Activated CD4-positive, CD25-positive, alpha-beta regulatory T cell treated with anti-CD3 and anti-CD28 coated beads, Interleukin-2, amount 50 U/mL, for 16 hours (primary cell): ENCODE measurements around the gene APP.

ENCODE experiments used
- DNase-seq: peaks from one replicate; pipeline ENCODE4 v3.0.0-alpha.2; 2020; ENCODE audit warnings: low read depth, low spot score

The APP gene

DNA sequence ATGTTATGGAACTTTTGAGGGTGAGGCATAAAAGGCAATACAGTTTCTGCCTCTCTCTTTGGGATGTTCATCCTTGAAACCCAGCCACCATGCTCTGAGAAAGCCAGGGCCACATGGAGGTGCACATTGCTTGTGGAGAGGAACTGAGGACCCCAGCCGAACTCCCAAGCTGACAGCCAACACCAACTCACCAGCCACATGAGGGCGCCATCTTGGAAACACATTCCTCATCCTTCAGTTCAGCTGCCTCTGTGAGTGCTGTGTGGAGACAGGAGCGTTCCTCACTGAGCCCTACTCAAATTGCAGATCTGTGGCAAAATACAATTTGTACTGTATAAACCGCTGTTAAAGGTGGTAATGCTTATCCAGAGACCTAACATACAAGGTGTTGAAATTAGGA is 298.3 kb downstream of the APP start:
- DNase-seq = no peak

DNA sequence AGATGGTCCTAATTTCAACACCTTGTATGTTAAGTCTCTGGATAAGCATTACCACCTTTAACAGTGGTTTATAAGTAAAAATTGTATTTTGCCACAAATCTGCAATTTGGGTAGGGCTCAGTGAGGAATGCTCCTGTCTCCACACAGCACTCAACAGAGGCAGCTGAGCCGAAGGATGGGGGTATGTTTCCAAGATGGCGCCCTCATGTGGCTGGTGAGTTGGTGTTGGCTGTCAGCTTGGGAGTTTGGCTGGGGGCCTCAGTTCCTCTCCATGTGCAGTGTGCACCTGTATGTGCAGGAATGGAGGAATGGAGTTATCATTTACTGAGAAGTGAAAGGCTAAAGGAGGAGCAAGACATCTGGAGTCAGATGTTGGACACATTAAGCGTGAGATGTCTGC is 299.0 kb downstream of the APP start:
- no peak for DNase-seq

DNA sequence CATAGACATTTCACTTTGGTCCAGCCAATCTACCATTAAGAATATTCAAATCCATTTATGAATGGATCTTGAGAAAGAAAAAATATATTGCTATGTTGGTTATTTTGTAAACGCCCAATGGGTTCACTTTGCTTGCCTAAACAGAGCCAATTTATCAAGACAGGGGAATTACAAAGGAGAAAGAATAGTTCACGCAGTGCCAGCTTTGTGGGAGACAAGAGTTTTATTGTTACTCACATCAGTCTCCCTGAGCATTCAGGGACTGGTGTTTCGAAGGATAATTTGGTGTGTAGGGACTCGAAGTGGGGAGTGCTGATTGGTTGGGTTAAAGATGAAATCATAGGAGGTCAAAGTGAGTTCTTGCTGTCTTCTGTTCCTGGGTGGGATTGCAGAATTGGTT is 300.5 kb downstream of the APP start:
- no peak for DNase-seq

DNA sequence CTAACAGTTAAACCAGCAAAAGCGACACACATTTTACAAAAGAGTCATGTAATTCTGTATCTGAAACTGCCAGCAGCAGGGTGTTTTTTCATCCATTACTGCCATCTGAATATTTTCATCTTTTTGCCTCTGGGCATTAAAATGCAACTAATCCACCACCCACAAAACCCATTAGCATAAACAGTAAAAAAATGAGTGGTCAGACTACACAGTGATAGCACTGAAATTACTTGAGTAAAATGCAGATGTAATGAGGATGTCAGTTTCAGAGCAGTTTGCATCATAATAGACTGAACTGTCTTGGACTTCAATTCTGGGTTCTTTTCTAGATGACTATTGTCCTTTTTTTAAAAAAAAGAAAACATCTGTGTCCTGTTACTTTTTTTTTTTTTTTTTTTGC is 303.5 kb downstream of the APP start:
- no peak for DNase-seq

DNA sequence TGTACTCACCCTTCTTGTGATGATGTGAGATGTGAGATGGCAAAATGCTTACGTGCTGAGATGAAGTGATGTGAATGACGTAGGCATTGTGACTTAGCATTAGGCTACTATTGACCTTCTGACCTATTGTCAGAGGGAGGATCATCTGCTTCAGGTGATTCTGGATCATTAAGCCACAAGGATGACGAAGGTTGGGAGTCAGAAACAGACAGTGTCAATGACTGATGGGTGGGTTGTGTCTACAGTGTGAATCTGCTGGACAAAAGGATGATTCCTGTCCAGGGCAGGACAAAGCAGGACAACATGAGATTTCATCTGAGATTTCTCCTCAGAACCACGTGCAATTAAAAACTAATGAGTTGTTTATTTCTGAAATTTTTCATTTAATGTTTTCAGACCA is 306.8 kb downstream of the APP start:
- no peak for DNase-seq

DNA sequence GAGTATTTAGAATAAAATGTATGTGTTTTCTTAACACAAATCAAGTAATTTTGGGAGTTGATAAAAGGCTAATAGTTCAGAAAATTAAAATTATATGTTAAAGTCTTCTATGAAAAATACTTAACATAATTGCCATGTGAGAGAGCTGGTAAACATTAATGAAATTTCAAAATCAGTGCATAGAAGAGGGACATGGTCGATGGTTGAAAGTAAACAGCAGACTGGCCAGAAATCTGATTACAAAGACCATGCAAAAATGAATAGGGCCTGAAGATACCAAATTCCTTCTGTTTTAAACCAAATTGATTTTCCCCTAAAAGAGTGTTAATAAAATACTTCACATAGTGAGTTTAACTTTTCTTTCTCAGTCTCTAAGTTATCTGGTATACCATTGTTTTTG is 307.5 kb downstream of the APP start:
- DNase-seq = no peak

DNA sequence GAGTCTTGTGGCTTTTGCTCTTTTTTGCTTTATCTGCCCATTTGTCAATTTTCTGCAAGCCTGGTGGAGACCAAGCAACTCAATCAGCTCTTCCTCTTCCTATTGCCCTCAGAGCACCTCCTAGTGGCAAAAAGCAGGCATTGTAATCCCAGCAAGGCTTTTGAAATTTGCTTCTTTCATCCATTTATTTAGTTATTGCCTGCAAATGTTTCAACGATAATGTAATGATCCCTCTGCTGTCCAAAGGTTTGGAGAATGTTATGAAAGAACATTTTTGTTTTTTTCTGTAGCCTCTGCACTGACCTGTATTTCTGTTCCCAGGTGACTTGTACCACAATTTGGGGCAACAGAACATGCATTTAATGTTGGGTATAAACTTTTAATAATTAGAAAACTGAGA is 308.0 kb downstream of the APP start:
- DNase-seq = no peak

DNA sequence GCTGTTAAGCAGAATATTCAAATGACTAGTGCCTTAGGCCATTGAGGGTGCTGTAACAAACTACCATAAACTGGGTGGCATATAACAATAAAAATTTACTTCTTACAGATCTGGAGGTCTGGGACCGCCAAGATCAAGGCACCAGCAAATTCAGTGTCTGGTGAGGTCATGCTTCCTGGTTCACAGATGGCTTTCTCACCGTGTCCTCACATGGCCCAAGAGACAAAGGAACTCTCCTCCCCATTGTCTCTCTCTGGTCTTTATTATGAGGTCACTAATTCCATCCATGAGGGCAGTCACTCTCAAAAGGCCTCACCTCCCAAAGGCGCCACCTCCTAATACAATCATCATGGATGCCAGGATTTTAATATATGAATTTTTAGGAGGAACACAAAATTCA is 308.5 kb downstream of the APP start:
- DNase-seq = no peak

DNA sequence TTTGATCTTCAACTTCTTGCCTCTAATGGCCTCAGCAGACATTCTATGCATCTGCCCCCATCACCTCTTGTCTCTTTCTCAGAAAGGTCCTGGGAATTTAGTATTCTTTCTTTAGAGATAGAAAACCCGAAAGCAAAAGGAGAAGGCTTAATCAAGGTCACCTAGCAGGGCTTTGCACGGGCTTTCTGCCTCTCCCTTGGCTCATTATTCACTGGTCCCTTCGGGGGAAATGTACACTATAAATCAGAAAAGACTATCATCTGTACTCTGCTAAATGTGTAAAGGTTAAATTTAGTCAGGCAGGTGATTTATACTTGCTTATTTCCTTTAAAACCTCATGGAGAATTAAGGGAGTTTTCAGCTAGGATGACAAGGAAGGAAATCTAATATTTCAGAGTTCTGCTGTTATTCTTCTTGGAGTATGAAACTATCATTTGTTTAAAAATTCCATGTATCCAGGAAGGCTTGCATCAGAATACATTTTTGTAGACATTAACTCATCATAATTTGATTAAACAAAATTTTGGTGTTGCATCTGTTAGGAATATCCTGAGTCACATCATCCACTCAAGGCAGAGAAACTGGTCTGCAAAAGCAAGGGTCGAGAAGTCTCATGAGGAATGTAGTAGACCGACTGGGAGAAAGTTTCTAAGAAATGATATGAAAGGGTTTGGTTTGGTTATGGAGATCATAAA is 311.2 kb downstream of the APP start:
- no peak for DNase-seq

DNA sequence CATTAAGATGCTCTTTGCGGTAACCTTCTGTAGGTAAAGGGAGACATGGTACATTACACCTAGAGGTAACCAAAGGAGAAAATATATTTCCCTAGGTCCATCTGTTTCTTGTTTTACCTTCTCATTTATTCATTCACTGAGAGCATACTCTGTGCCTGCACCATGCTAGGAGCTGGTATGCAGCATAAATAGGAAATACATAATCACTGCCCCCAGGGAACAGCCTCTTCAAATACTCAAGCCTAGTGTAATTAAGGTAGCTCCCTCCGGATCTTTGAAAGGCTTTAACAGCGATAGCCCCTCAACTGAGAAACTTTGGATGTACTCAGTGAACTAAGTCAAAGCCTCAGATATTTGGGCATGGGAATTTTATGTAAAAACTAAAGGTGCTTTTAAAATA is 312.2 kb downstream of the APP start:
- DNase-seq = no peak

DNA sequence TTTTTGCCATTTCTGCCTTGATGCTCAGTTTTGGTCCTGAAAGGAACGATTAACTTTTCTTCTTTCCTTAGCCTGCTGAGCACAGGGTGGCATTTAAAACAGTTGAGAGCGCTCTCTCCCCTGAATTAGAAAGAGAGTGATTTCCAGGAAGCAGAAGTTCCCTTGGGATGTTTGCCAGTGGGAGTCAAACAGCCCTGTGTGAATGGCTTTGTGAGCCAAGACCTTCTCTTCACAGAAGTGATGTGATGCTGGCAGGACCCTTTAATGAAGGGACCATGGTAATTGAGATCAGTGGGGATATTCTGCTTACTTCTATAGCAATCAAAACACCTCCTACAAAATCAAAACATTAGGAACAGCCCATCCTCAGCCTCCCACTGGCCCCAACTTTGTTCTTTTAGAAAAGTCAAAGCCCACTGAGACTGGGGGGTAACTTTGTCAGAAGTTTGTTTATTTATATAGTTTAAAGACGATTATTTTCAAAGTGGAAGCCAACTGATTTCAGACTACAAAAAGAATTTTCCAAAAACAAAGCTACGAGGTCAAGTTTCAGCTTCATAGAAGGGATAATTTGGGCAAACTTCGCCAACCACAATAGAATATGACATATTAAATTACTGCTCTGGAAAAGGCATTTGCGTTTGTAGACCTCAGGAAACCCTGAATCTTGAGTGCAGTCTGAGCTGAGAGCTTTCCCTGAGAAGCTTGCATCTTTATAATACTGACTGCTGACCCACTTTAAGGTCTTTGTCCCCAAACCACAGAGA is 313.1 kb downstream of the APP start:
- DNase-seq = no peak

DNA sequence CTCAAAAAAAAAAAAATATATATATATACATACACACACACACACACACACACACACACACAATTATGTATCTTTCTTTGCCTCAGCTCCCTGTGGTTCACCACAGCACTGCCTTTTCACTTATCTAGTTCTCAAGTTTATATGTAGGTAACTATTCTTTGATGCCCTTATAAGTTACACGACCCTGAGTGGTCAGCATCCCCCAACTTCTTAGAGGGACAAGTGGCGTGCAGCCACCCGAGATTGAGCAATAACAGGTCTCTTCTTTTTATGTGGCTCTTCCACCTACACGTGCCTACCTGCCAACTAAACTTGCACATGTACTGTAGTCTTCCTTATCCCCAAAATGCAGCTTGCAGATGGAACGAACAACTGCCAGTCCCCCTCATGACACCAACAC is 315.0 kb downstream of the APP start:
- no peak for DNase-seq

DNA sequence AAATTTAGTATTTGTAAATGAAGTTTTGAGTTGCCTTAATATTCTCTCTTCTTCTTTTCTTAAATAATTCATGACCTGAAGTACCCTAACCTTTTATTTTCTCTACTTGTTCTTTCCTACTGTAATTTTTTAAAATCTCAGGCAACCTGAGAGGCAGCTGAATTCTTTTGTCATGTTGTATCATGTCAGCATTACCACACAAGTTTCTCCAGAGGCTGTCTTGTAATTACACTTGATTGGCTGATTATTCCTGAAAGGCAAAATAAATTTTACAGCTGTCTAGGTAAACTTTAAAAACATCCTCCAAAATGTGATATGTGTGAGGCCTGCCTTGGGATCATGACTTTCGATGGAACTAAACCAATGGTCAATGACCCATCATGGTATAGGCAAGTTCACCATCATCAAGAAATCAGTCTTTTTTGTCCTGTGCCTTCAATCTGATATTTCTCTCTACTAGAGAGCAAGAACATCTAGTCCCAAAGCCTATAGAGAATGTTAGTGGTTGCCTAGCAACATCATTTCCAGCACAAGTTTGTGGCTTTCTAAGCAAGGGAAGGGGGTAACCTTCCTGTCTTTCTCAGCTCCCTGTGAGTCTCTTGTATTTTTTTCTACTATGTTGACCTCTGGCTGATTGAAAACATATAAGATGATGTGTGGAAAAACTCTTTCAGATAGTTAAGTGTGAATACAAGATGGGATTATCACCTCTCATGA is 320.3 kb downstream of the APP start:
- no peak for DNase-seq

DNA sequence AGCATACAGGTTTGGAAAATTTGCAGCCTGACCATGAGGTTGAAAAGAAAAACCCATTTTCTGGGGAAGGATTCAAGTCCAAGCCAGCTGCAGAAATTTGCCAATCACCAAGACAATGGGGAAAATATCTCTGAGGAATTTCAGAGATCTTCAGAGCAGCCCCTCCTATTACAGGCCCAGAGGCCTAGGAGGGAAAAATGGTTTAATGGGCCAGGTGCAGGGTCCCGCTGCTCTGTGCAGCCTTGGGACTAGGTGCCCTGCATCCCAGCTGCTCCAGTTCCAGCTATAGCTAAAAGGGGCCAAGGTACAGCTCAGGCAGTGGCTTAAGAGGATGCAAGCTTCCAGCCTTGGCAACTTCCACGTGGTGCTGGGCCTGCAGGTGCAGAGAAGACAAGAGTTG is 322.3 kb downstream of the APP start:
- no peak for DNase-seq

DNA sequence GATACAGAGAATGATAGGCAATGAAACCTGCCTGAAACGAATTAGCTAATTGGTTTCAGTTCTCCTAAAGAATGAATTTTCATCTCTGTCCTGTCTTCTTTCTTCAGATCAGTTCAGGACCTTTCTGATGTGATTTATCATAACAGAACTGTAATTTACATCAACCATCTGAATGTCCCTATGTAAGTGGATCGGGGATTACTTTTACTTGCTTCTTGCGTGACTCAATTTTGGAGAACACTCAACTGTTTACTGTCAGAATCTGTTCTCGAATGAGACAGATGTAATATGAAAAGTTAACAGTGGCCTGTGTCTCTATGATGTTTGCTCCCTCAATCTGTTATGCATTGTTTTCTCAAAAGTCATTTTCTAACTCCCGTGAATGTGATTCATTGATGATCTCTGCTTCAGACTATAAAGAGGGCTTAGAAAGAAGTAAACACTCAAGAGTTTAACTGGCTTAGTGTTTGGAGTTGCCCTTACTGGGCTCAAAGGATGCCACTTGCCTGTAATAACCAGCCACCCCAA is 324.8 kb downstream of the APP start:
- no peak for DNase-seq

DNA sequence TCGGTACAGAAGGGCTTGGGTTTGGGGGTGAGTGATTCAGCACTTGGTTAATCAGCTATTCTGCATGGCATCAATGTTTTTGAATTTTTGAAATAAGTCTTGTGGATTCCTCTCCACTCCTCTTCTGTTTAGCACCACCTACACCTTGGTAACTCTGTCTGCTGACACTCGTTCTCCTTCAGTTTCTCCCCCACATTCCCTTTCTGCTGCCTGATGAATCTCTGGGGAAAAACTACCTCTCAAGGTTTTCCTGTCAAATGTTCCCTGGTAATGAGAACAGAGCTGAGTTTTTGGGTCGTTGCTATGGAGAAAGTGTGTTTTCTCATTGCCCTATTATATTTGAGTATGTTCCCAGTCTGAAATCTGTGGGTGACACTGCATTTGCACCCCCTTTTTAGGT is 327.6 kb downstream of the APP start:
- DNase-seq = no peak

DNA sequence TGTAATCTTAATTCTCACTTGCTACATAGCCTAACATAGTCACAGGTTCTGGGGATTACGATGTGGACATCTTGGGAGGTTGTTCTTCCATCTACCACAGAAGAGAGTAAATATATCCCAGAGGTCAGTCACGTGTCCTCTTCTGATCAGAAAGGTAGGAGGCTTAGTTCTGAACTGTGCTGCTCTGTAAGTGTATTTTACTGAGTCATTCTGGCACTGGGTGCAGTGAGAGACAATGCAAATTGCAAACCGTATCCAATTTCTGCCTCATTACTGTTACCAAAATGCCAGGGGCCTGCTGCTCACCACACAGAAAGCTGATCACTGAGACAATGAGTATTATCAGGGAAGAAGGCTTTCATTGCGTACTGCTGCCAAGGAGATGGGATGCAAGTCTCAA is 331.8 kb downstream of the APP start:
- DNase-seq = no peak

DNA sequence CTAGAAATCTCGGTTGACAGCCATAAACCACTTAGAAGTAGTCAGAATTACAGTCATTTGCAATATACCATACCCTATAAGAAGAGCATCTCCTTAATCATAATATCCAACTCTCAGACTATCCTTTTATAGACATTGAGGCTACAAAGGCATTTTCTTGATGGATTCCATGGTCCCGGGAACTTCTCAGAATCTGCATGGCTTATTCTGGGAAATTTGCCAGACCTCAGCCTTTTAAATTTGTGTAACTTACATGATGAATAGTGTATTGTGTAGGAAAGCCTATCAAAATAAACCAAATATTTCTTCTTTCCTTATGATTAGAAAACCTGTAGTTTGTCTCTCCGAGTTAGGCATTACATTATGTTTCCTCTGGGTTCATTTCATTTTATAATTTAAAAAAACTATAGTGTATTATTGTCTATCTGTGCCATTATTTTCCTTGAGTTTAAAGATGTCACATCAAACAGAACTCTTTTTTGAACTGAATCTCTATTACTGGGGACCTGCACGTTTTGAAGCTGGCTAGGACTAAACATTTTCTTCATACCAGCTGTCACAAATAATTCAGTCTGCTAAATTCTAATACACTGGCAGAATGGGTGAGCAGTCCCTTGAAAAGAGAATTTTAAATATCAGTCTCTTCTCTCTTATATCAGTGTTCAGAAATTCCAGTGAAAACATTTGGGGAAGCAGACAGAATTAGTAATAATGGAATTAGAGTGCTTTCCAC is 332.9 kb downstream of the APP start:
- no peak for DNase-seq

DNA sequence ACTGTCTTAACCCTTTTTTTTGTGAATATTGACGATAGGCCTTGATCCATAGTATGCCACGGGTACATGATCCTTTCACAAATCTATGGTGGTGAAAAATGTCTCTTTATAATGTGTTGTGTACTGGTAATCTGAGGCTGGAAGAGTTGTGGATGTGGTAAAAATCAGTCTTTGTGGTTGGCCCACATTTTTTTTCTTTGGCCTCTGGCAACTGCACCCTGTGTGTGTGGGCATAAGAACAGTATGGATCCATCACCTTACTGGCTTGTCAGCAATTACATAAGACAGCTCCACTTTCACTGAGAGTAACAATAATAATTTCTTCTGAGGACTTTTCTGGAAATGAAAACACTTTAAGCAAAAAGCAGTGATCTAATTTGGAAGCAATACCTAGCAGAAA is 334.2 kb downstream of the APP start:
- no peak for DNase-seq

DNA sequence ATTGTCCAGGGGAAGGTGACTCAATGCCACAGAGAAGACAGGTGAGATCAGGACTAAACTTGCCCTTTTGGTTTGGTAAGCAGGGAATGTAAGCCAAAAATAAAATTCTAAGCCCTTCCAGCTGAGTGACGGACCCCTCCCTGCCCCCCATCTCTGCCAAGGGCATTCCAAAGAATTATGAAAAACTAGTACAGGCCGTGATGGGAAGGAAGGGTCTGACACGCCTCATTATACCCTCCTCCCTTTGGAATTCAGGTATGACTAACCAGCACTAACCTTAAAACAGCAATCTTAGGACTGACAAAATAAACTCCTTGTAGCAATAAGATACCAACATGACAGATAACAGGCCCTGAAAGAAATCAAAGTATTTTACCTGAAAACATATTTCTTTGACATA is 336.2 kb downstream of the APP start:
- DNase-seq = no peak

DNA sequence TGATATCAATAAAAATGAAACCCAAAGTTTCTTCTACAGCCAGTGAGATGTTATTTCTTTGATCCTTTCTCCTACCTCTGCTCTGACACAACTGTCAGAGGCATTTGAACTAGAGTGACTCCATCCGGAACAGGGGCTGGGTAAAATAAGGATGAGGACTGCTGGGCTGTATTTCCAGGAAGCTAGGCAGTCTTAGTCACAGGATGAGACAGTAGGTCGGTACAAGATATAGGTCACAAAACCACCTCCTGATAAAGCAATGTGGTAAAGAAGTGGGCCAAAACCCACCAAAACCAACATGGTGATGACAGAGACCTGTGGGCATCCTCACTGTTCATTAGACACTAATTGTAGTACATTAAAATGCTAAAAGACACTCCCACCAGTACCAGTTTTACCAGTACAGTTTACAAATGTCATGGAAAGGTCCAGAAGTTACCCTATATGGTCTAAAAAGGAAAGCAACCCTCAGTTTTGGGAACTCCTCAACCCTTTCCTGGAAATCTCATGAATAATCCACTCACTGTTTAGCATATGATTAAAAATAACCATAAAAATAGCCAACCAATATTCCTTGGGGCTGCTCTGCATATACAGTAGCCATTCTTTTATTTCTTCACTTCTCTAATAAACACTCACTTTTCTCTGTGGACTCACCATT is 339.1 kb downstream of the APP start:
- DNase-seq = no peak
